Testis (tissue), 3 donors: ENCODE data around the gene PSMC3IP. TPM values are rescaled to one million over a fixed set of nuclear protein-coding genes. Genes with fewer than 3 reads are reported as not detected.
"Not testable (repeated sequence)": the region's sequence is repeated elsewhere in the genome, so short reads cannot be mapped to it uniquely, and the experiment has no call there.

ENCODE experiments used
- DNase-seq: peaks from one replicate; pipeline ENCODE4 v3.0.0-alpha.2; 2019
- H3K27ac ChIP-seq, 2 donors: fragments of 200-600 bp; sonication (generic); one replicate each; pipeline ENCODE4 v1.5.1; 2019
- H3K27me3 ChIP-seq: fragments of 200-600 bp; sonication (generic); one replicate; pipeline ENCODE4 v1.5.1; 2019
- H3K36me3 ChIP-seq: fragments of 200-600 bp; sonication (generic); one replicate; pipeline ENCODE4 v1.5.1; 2017; ENCODE audit warnings: low read depth; ENCODE audit errors: missing control alignments
- H3K4me1 ChIP-seq: fragments of 200-600 bp; sonication (generic); one replicate; pipeline ENCODE4 v1.5.1; 2019
- H3K4me3 ChIP-seq, 2 donors: fragments of 200-600 bp; sonication (generic); one replicate each; pipeline ENCODE4 v1.5.1; 2017 to 2019
- H3K9me3 ChIP-seq: fragments of 200-600 bp; sonication (generic); one replicate; pipeline ENCODE4 v1.5.1; 2017
- POLR2A ChIP-seq: fragments of 450-650 bp; IDR thresholded peaks from one replicate; pipeline ENCODE4 v1.6.1; 2017; ENCODE audit warnings: antibody characterized with exemption, mild to moderate bottlenecking, moderate library complexity
- WGBS, 2 donors: methylation state at CpG; one replicate each; pipeline ENCODE4 v1.1.5; 2018; 5-methylcytosine and 5-hydroxymethylcytosine counted together
- intact Hi-C: fragments of 100-400 bp; cut with DNase I; formaldehyde crosslinking; loops from one replicate; pipeline ENCODE4 v1.15.1; 2023; ENCODE audit warnings: low total_unique reads
- polyA plus RNA-seq: library from polyadenylated mRNA; stranded (reverse); fragments of 350-450 nt; fragmentation: Illumina TruSeq; extraction: RNeasy Lipid Tissue Mini Kit (QIAGEN cat#74804); gene quantifications from one replicate; pipeline ENCODE4 v1.2.3, GENCODE V29; 2014; ENCODE audit warnings: low read depth, low replicate concordance; ENCODE audit not compliant: insufficient read depth
- total RNA-seq, 2 donors: library from RNA; depleted of rRNA; stranded (reverse); fragments of >200 nt; gene quantifications; one replicate each; pipeline ENCODE4 v1.2.3, GENCODE V29; 2016
- TF ChIP-seq, protein P1 (sequence below), 3 experiments: fragments of 450-650 bp in 2 of 3; fragments of 200-600 bp in 1 of 3; sonication (generic) in 1 of 3; IDR thresholded peaks; one replicate each; pipeline ENCODE4 v1.5.1; 2016 to 2019; ENCODE audit warnings: antibody characterized with exemption in 3 of 3, mild to moderate bottlenecking in 2 of 3, moderate library complexity in 1 of 3

Gene PSMC3IP
- total and polyA plus RNA-seq, 3 donors from 2014 or later: 17.2 to 45.3 (median 27.2) TPM

- Histone ChIP-seq H3K9me3 (no peaks in the 10 kb centered on the region), H3K36me3 (no peaks in the 10 kb centered on the region), H3K27ac (peak overlapping the region in 1 of 2 donors; percentile 5), H3K27me3 (no peaks in the 10 kb centered on the region), H3K4me1 (peaks cover 10% of the 10 kb centered on the region), H3K4me3 (no peak overlapping the region)
- TF ChIP-seq, protein P1, sequence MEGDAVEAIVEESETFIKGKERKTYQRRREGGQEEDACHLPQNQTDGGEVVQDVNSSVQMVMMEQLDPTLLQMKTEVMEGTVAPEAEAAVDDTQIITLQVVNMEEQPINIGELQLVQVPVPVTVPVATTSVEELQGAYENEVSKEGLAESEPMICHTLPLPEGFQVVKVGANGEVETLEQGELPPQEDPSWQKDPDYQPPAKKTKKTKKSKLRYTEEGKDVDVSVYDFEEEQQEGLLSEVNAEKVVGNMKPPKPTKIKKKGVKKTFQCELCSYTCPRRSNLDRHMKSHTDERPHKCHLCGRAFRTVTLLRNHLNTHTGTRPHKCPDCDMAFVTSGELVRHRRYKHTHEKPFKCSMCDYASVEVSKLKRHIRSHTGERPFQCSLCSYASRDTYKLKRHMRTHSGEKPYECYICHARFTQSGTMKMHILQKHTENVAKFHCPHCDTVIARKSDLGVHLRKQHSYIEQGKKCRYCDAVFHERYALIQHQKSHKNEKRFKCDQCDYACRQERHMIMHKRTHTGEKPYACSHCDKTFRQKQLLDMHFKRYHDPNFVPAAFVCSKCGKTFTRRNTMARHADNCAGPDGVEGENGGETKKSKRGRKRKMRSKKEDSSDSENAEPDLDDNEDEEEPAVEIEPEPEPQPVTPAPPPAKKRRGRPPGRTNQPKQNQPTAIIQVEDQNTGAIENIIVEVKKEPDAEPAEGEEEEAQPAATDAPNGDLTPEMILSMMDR (IDR thresholded peaks at IDR 0.05): peak in 1 of 3 experiments; percentile 10
- TF ChIP-seq POLR2A: no peak
- WGBS, 2 donors: 35 to 39% methylated on average over 8 to 9 of the region's 9 CpGs
- DNase-seq: peak; percentile 74
- intact Hi-C loops: no loop called here
Observed at GRCh38 chr17:42618442-42619150, 41.1 kb upstream of the PSMC3IP start.

- intact Hi-C loops: no loop called here
- TF ChIP-seq POLR2A: no peak
- TF ChIP-seq, protein P1 (IDR thresholded peaks at IDR 0.05): no peak
- 49 to 57% methylated on average over 1 to 4 of the region's 4 CpGs for WGBS, 2 donors
- H3K36me3 ChIP-seq: no peaks in the 10 kb centered on the region
- H3K9me3 ChIP-seq: no peaks in the 10 kb centered on the region
- DNase-seq: no peak
- no peak overlapping the region for H3K4me3 ChIP-seq
- peak overlapping the region in 1 of 2 donors; percentile 24 for H3K27ac ChIP-seq
- no peaks in the 10 kb centered on the region for H3K27me3 ChIP-seq
- peaks cover 10% of the 10 kb centered on the region for H3K4me1 ChIP-seq
Observed at GRCh38 chr17:42617956-42618431, 40.5 kb upstream of the PSMC3IP start.

- WGBS, 2 donors: 97 to 99% methylated on average over 12 to 17 of the region's 17 CpGs
- Histone ChIP-seq H3K36me3 (no peaks in the 10 kb centered on the region), H3K4me3 (no peak overlapping the region), H3K27ac (no peak overlapping the region), H3K4me1 (peaks cover 10% of the 10 kb centered on the region), H3K27me3 (no peaks in the 10 kb centered on the region), H3K9me3 (no peaks in the 10 kb centered on the region)
- no peak for DNase-seq
- intact Hi-C loops: no loop called here
- TF ChIP-seq, protein P1 (IDR thresholded peaks at IDR 0.05): no peak
- no peak for TF ChIP-seq POLR2A
Observed at GRCh38 chr17:42613699-42614295, 36.3 kb upstream of the PSMC3IP start.

- Histone ChIP-seq H3K4me1 (peaks cover 12% of the 10 kb centered on the region), H3K9me3 (no peaks in the 10 kb centered on the region), H3K36me3 (no peaks in the 10 kb centered on the region), H3K27me3 (no peaks in the 10 kb centered on the region), H3K27ac (no peak overlapping the region), H3K4me3 (no peak overlapping the region)
- DNase-seq: no peak
- intact Hi-C loops: no loop called here
- WGBS, 2 donors: 95 to 98% methylated on average over 4 of the region's 4 CpGs
- TF ChIP-seq, protein P1 (IDR thresholded peaks at IDR 0.05): no peak
- TF ChIP-seq POLR2A: no peak
Observed at GRCh38 chr17:42612013-42612412, 34.5 kb upstream of the PSMC3IP start.

GRCh38 chr17:42609814-42610801, 32.6 kb upstream of the PSMC3IP start:
- intact Hi-C loops, H3K9me3 ChIP-seq, DNase-seq, H3K36me3 ChIP-seq, H3K27me3 ChIP-seq: not testable (repeated sequence)
- 9 to 10% methylated on average over 27 to 36 of the region's 42 CpGs for WGBS, 2 donors
- Histone ChIP-seq H3K27ac (peak overlapping the region; percentile 76 to 78), H3K4me3 (peak overlapping the region; percentile 98 to 99), H3K4me1 (peaks cover 23% of the 10 kb centered on the region)
